Measurements from ENCODE around the gene GPR83.

GPR83 gene

DNA sequence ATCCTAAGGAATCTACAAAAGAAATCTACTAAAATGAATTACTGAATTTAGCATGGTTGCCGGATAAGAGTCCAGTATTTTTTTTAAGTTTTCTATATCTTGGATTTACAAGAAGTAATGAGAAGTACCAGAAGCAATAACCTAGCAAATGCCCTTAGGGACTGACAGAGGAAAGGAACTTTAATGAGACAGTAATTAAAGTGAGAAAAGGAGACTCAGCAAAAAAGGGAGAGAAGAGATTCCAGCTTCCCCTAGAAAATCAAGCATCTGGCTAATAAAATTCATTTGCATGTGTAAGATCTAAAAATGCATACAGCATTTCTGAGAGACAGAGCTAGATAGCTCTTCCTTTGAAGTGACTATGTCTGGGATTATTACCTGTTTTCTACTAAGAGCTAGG lies 57.7 kb downstream of the GPR83 start:
- no peak for TF ChIP-seq ZFX (IDR thresholded peaks at IDR 0.05)
- TF ChIP-seq, protein P1, sequence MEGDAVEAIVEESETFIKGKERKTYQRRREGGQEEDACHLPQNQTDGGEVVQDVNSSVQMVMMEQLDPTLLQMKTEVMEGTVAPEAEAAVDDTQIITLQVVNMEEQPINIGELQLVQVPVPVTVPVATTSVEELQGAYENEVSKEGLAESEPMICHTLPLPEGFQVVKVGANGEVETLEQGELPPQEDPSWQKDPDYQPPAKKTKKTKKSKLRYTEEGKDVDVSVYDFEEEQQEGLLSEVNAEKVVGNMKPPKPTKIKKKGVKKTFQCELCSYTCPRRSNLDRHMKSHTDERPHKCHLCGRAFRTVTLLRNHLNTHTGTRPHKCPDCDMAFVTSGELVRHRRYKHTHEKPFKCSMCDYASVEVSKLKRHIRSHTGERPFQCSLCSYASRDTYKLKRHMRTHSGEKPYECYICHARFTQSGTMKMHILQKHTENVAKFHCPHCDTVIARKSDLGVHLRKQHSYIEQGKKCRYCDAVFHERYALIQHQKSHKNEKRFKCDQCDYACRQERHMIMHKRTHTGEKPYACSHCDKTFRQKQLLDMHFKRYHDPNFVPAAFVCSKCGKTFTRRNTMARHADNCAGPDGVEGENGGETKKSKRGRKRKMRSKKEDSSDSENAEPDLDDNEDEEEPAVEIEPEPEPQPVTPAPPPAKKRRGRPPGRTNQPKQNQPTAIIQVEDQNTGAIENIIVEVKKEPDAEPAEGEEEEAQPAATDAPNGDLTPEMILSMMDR (conservative IDR thresholded peaks at IDR 0.05) = no peak
- no peak overlapping the region for H3K27ac ChIP-seq

DNA sequence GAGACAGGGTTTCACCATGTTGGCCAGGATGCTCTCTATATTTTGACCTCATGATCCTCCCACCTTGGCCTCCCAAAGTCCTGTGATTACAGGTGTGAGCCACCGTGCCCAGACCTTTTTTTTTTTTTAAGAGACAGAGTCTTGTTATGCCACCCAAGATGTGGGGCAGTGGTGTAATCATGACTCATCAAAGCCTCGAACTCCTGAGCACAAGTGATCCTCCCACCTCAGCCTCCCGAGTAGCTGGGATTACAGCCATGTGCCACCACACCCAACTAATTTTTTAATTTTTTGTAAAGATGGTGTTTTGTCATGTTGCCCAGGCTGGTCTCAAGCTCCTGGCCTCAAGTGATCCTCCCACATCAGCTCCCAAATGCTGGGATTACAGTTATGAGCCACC lies 59.0 kb downstream of the GPR83 start:
- no peak overlapping the region for H3K27ac ChIP-seq
- no peak for TF ChIP-seq ZFX (IDR thresholded peaks at IDR 0.05)
- TF ChIP-seq, protein P1 (conservative IDR thresholded peaks at IDR 0.05) = no peak

DNA sequence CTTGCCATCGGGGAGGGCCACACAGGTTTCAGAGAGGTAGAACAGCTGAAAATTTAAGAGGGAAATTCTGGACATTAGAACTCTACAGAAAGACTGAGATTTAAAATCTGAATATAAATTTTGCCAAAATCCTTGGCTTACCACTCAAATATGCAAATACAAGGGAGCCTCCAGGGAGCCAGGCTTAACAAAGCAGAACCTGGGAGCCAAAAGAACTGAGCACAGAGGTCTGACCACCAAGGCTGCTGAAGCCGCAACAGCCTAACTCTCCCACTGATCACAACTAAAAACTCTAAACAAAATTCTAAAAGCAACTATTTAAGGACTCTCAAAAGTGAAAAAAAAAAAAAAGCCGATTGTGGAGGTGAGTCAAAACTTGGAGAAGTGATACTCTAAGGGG lies 62.6 kb downstream of the GPR83 start:
- no peak for TF ChIP-seq ZFX (IDR thresholded peaks at IDR 0.05)
- TF ChIP-seq, protein P1 (conservative IDR thresholded peaks at IDR 0.05) = no peak
- no peak overlapping the region for H3K27ac ChIP-seq

DNA sequence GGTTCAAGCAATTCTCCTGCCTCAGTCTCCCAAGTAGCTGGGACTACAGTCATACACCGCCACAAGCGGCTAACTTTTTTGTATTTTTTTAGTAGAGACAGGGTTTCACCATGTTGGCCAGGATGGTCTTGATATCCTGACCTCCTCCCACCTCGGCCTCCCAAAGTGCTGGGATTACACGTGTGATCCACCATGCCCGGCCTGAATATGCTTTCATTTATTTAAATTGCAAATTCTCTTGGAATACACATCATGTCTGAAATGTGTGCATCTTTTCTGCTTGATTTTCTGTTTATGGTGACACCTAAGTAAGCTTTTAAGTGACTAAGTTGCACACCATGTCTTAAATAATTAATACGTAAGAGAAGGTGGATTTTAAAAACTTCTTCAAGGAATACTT lies 65.2 kb downstream of the GPR83 start:
- H3K27ac ChIP-seq = no peak overlapping the region
- no peak for TF ChIP-seq ZFX (IDR thresholded peaks at IDR 0.05)
- TF ChIP-seq, protein P1 (conservative IDR thresholded peaks at IDR 0.05) = no peak

DNA sequence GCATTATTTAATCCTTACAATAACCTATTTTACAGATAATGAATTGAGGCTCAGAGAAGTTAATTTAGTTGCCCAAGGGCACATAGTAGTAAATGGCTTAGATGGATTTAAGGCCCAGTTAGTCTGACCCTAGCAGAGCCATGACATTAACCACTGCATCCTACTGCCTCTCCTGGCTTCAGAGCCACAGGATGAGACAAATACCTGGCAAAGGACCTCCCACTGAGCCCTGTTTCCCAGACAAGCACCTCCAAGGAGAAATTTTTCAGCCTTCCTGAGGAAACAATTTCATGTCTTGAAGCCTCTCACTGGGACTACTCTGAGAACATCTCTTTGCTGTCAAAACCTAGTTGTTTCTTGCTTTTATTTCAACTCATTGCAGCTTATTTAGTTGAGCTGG lies 68.4 kb downstream of the GPR83 start:
- H3K27ac ChIP-seq = no peak overlapping the region
- TF ChIP-seq, protein P1 (conservative IDR thresholded peaks at IDR 0.05) = no peak
- no peak for TF ChIP-seq ZFX (IDR thresholded peaks at IDR 0.05)

DNA sequence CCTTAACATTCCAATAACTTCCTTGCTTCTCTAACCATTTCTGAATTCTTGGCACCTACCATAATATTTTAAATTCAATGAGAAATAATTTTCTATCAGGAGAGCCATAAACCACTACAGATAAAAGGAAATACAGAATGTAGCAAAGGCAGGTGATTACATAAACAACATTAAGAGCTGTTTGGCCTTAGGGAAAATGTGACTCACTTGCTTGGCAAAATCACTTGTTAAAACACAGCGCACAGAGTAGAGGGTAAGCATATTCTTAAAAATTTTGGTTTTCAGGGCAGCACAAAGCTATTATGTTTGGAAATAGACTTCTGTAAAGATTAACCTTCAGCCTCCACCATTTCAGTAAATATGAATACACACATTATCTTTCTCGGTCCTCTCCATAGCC lies 70.4 kb downstream of the GPR83 start:
- H3K27ac ChIP-seq = no peak overlapping the region
- TF ChIP-seq ZFX (IDR thresholded peaks at IDR 0.05) = no peak
- TF ChIP-seq, protein P1 (conservative IDR thresholded peaks at IDR 0.05) = no peak

DNA sequence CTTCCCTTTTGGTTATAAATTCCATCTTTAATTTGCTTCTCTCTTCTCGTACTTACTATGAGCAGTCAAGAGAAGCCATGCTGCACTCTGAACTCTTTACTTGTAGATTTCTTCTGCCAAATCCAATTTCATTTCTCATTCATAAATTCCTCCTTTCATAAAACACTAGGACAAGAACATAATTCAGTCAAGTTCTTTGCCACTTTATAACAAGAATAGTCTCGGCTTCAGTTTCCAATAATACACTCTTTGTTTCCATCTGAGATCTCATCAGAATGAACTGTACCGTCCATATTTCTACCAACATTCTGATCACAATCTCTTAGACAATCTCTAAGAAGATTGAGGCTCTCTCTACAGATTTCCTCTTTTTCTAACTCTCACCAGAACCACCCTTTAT lies 71.7 kb downstream of the GPR83 start:
- TF ChIP-seq, protein P1 (conservative IDR thresholded peaks at IDR 0.05) = no peak
- TF ChIP-seq ZFX (IDR thresholded peaks at IDR 0.05) = no peak

More for the DNA sequence above, 71.7 kb downstream of the GPR83 start:
- no peak overlapping the region for H3K27ac ChIP-seq

All from C4-2B (cell line).